Mesothelial cell of epicardium (in vitro differentiated cells): ENCODE data around the gene RASSF6. TPM values are rescaled to one million over a fixed set of nuclear protein-coding genes. Genes with fewer than 3 reads are reported as not detected.
"Not testable (repeated sequence)": the region's sequence is repeated elsewhere in the genome, so short reads cannot be mapped to it uniquely, and the experiment has no call there.

Experiments
- DNase-seq, 2 experiments: peaks; one replicate each; pipeline ENCODE4 v3.0.0; 2021; ENCODE audit warnings: low spot score in 2 of 2; ENCODE audit not compliant: unreplicated experiment in 2 of 2
- H3K27ac Mint-ChIP-seq: 2 replicates; pipeline ENCODE4 v1.8.0; 2021; ENCODE audit warnings: mixed read lengths
- H3K27me3 Mint-ChIP-seq: 2 replicates; pipeline ENCODE4 v1.8.0; 2021; ENCODE audit warnings: low read depth, mixed read lengths
- H3K36me3 Mint-ChIP-seq: 2 replicates; pipeline ENCODE4 v1.8.0; 2021; ENCODE audit warnings: mixed read lengths
- H3K4me1 Mint-ChIP-seq: 2 replicates; pipeline ENCODE4 v1.8.0; 2021; ENCODE audit warnings: mixed read lengths
- H3K4me3 Mint-ChIP-seq: 2 replicates; pipeline ENCODE4 v1.8.0; 2021; ENCODE audit warnings: mild to moderate bottlenecking, moderate library complexity, mixed read lengths
- H3K9me3 Mint-ChIP-seq: 2 replicates; pipeline ENCODE4 v1.8.0; 2021; ENCODE audit warnings: mixed read lengths
- total RNA-seq: library from RNA; stranded (reverse); gene quantifications from 3 replicates; pipeline ENCODE4 v1.2.1, GENCODE V29; 2021
- TF ChIP-seq, protein P1 (sequence below): fragments of 200-600 bp; sonication (generic); IDR thresholded peaks from one replicate; pipeline ENCODE4 v1.5.0; 2021; ENCODE audit warnings: antibody characterized with exemption; ENCODE audit not compliant: unreplicated experiment

The RASSF6 gene, protein sequence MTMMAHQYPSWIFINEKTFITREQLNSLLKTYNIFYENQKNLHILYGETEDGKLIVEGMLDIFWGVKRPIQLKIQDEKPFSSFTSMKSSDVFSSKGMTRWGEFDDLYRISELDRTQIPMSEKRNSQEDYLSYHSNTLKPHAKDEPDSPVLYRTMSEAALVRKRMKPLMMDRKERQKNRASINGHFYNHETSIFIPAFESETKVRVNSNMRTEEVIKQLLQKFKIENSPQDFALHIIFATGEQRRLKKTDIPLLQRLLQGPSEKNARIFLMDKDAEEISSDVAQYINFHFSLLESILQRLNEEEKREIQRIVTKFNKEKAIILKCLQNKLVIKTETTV
- total RNA-seq, result 1.3 to 1.8 TPM (median 1.5 TPM) in 3 replicates

GRCh38 chr4:73620115-73620792 lies at the start of gene RASSF6:
TSS of gene RASSF6 (minus strand) at chr4:73620436. CDS start at chr4:73611795, 8,641 bp downstream.
- peak within 1 kb of the TSS; percentile 75 for H3K4me3 Mint-ChIP-seq
- peak within 1 kb of the TSS; percentile 90 for H3K27ac Mint-ChIP-seq

DNA sequence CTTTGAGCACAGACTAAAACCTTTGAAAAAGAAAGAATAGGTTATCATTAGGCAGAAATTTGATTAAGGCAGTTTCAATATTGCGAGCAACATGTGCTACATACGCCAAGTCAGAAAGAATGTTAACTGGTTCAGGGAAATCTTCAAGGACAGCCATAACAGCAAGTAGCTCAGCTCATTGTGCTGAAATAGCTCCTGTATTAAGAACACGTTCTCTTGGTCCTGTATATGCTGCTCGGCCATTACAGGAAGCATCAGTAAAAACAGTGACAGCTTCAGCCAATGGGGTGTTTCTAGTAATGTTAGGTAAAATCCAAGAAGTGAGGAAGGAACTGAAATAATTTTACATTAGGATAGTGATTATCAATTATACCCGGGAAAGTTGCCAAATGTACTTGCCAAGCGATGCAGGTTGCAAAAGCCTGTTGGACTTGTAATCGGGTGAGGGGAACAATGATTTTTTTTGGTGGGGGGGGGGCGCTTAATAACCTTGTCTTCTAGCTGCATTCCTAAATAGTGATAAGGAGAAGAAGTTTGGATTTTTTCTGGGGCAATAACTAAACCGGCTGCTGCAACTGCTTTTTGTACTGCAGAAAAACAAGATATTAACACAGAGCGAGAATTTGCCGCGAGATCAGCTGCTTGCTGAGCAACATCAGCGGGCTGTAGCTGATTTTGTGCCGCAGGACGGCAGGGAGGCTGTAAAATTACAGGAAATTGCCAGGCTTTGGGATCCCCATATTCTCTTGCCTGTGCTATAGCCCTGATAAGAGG lies 49.4 kb upstream of the RASSF6 start:
- H3K27me3 Mint-ChIP-seq, result no peaks in the 10 kb centered on the region
- TF ChIP-seq, protein P1, sequence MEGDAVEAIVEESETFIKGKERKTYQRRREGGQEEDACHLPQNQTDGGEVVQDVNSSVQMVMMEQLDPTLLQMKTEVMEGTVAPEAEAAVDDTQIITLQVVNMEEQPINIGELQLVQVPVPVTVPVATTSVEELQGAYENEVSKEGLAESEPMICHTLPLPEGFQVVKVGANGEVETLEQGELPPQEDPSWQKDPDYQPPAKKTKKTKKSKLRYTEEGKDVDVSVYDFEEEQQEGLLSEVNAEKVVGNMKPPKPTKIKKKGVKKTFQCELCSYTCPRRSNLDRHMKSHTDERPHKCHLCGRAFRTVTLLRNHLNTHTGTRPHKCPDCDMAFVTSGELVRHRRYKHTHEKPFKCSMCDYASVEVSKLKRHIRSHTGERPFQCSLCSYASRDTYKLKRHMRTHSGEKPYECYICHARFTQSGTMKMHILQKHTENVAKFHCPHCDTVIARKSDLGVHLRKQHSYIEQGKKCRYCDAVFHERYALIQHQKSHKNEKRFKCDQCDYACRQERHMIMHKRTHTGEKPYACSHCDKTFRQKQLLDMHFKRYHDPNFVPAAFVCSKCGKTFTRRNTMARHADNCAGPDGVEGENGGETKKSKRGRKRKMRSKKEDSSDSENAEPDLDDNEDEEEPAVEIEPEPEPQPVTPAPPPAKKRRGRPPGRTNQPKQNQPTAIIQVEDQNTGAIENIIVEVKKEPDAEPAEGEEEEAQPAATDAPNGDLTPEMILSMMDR, result no peak
- peak overlapping the region; percentile 11 for H3K4me3 Mint-ChIP-seq
- H3K4me1 Mint-ChIP-seq, result peaks cover 30% of the 10 kb centered on the region
- no peaks in the 10 kb centered on the region for H3K36me3 Mint-ChIP-seq
- peak overlapping the region; percentile 85 for H3K27ac Mint-ChIP-seq
- H3K9me3 Mint-ChIP-seq, result no peaks in the 10 kb centered on the region
- no peak for DNase-seq

More at GRCh38 chr4:73620115-73620792, at the start of gene RASSF6:
- DNase-seq, result peak in 1 of 2 experiments; percentile 58
- H3K4me1 Mint-ChIP-seq, result peaks cover 17% of the 10 kb centered on the region
- H3K36me3 Mint-ChIP-seq, result no peaks in the 10 kb centered on the region
- no peaks in the 10 kb centered on the region for H3K9me3 Mint-ChIP-seq
- peaks cover 2% of the 10 kb centered on the region for H3K27me3 Mint-ChIP-seq
- TF ChIP-seq, protein P1, result no peak

DNA sequence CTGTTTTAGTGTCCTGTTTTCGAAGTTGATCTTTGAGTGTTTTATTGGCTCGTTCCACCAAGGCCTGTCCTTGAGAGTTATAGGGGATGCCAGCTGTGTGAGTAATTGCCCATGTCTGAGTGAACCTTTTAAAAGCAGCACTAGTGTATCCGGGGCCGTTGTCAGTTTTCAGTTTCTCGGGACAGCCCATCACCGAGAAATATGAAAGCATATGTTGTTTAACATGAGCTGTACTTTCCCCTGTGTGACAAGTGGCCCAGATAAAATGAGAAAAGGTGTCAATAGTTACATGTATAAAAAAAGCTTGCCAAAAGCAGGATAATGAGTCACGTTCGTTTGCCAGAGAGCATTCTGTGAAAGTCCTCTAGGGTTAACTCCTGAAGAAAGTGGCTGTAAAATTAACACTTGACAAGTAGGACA lies 48.6 kb upstream of the RASSF6 start:
- Mint-ChIP-seq H3K9me3 (no peaks in the 10 kb centered on the region), H3K27ac (peak overlapping the region; percentile 85), H3K4me3 (no peak overlapping the region), H3K36me3 (no peaks in the 10 kb centered on the region), H3K4me1 (peaks cover 33% of the 10 kb centered on the region), H3K27me3 (no peaks in the 10 kb centered on the region)
- TF ChIP-seq, protein P1, result no peak
- DNase-seq, result no peak

- not testable (repeated sequence) for DNase-seq, H3K27ac Mint-ChIP-seq, H3K9me3 Mint-ChIP-seq, H3K4me3 Mint-ChIP-seq, H3K36me3 Mint-ChIP-seq, H3K27me3 Mint-ChIP-seq
- TF ChIP-seq, protein P1, result peak; percentile 16
- H3K4me1 Mint-ChIP-seq, result peaks cover 31% of the 10 kb centered on the region
Measured at GRCh38 chr4:73665924-73666323, 45.7 kb upstream of the RASSF6 start.

- TF ChIP-seq, protein P1, result no peak
- H3K36me3 Mint-ChIP-seq, result no peaks in the 10 kb centered on the region
- no peaks in the 10 kb centered on the region for H3K27me3 Mint-ChIP-seq
- peaks cover 17% of the 10 kb centered on the region for H3K4me1 Mint-ChIP-seq
- DNase-seq, result no peak
- H3K27ac Mint-ChIP-seq, result no peak overlapping the region
- no peak overlapping the region for H3K4me3 Mint-ChIP-seq
- no peaks in the 10 kb centered on the region for H3K9me3 Mint-ChIP-seq
Measured at GRCh38 chr4:73664470-73664869, 44.2 kb upstream of the RASSF6 start.
